Measurements from ENCODE around the gene ACAA2.

Gene ACAA2

DNA sequence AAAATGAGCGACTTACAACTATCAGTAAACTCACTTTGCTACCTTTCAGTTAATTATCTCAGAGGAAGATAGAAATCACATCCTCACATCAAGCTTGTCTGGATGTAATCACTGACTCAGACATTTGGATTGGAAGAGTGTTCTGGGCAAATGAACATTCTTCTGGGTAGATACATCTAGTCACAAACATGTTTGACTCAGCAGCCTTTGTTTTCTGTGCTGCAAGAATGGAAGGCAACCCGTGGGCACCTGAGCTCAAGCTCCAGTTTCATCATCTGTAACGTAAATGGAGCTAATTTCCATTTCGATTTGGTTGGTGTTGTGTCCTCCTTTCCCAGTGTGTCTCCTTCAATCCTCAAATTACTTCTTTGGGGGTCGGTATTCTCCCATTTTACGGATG, 58.5 kb downstream of the ACAA2 start:
- DNase-seq (ENCODE audit: low spot score): no peak
- TF ChIP-seq, protein P1, sequence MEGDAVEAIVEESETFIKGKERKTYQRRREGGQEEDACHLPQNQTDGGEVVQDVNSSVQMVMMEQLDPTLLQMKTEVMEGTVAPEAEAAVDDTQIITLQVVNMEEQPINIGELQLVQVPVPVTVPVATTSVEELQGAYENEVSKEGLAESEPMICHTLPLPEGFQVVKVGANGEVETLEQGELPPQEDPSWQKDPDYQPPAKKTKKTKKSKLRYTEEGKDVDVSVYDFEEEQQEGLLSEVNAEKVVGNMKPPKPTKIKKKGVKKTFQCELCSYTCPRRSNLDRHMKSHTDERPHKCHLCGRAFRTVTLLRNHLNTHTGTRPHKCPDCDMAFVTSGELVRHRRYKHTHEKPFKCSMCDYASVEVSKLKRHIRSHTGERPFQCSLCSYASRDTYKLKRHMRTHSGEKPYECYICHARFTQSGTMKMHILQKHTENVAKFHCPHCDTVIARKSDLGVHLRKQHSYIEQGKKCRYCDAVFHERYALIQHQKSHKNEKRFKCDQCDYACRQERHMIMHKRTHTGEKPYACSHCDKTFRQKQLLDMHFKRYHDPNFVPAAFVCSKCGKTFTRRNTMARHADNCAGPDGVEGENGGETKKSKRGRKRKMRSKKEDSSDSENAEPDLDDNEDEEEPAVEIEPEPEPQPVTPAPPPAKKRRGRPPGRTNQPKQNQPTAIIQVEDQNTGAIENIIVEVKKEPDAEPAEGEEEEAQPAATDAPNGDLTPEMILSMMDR (conservative IDR thresholded peaks at IDR 0.05; ENCODE audit: low read depth): no peak
- ChIA-PET POLR2A (ENCODE audit: low non-redundant PET) (no interaction called here), CTCF (interaction anchor here (0.6 kb wide), 1 partner anchor 1302 kb away, joined by 4 read pairs; no protein-coding TSS in a partner anchor)
- no peak overlapping the region for H3K27ac ChIP-seq

DNA sequence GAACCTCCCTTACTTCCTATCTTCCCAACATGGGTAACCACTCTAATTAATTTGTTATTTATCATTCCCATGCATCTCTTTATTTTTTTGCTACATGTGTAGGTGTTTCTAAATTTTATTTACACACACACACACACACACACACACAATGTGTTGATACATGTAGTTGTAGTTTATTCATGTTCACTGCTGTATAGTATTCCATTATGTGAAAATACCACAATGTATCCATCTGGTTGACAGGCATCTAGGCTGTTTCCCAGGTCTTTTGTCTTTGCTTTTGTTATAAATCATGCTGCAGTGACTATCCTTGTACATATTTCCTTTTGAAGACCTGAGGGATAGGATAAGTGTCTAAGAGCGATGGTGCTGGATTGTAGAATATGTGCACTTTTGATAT, 59.7 kb downstream of the ACAA2 start:
- POLR2A ChIA-PET (ENCODE audit: low non-redundant PET): no interaction called here
- TF ChIP-seq, protein P1 (conservative IDR thresholded peaks at IDR 0.05; ENCODE audit: low read depth): no peak
- H3K27ac ChIP-seq: no peak overlapping the region
- CTCF ChIA-PET: no interaction called here
- DNase-seq (ENCODE audit: low spot score): no peak

DNA sequence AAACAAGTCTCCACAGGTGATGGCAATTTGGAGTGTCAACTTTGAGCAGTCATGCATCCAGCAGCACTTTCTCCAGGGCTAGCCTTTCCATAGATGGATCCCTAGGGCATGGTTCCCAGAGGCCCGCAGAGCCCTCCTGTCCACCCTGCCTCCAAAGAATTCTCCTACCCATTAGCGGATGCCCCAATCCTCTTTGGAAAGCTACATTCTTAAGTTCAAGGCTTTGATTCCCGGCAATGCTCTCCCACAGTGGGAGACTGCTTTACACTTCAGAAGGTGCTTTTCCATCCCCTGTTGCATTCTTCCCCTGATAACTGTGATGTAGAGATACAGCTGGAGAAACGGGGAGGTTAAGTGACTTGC, 61.3 kb downstream of the ACAA2 start:
- ChIA-PET POLR2A (ENCODE audit: low non-redundant PET) (no interaction called here), CTCF (no interaction called here)
- TF ChIP-seq, protein P1 (conservative IDR thresholded peaks at IDR 0.05; ENCODE audit: low read depth): no peak
- DNase-seq (ENCODE audit: low spot score): no peak
- no peak overlapping the region for H3K27ac ChIP-seq

DNA sequence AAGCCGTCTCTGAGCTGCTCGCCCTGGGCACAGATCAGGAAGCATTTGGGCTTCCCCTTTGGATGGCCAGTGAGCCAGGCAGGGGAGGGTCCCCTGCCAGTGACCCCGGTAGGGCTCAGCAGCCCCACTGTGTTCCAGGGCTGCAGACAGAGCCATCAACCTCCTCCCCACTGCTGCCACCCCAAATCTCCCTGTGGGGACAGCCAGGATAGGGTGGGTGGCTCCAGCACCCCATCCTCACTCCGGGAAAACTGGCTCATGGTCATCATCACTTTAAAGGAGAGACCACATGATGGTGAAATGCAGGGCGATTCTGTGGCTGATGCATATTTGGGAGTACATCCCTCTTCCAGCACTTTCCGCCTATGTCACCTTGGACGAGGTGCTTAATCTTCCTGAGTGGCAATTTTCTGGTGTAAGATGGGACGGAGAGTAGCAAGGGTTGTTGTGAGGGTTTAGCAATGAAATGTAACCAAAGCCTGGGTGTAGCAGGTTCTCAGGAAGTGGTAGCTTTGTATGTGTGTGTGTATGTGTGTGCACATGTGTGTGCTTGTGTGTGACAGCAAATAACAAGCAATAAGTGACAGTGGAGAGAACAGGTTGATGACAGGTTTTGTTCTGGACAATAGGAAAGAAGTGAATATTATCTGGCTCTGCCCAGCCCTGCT, 61.8 kb downstream of the ACAA2 start:
- ChIA-PET CTCF (no interaction called here), POLR2A (ENCODE audit: low non-redundant PET) (no interaction called here)
- no peak for DNase-seq (ENCODE audit: low spot score)
- H3K27ac ChIP-seq: no peak overlapping the region
- TF ChIP-seq, protein P1 (conservative IDR thresholded peaks at IDR 0.05; ENCODE audit: low read depth): no peak

DNA sequence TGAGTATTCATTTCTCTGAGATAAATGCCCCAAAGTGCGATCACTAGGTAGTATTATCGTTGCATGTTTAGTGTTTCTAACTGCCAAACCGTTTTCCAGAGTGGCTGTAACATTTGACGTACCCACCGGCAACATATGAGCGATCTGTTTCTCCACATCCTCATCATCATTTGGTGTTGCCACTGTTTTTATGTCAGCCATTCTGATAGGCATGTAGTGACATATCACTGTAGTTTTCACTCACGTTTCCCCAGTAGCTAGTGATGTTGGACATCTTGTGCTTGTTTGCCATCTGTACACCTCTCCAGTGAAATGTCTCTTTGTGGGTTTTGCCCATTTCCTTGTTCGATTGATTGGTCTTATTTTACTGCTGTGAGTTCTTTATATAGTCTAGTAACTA, 63.8 kb downstream of the ACAA2 start:
- TF ChIP-seq, protein P1 (conservative IDR thresholded peaks at IDR 0.05; ENCODE audit: low read depth): no peak
- CTCF ChIA-PET: no interaction called here
- POLR2A ChIA-PET (ENCODE audit: low non-redundant PET): no interaction called here
- no peak for DNase-seq (ENCODE audit: low spot score)
- no peak overlapping the region for H3K27ac ChIP-seq

DNA sequence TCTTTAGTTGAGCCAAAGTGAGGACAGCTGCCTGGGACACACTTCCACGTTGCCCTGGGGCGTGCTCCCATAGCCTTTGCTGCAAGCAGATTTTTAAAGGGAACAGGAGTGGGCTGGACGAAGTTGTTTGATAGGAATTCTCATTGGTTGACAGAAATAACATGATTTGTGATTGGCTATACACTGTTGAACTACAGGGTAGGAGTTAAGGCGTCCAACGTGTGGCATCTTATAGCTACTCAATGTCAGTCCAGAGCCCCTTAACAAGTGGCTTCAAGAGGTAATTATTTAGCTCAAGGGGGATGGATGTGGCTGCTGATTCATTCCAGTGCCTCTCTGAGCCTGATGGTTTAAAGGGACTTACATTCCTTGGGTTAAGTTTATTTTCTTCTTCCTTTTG, 65.5 kb downstream of the ACAA2 start:
- no peak for DNase-seq (ENCODE audit: low spot score)
- TF ChIP-seq, protein P1 (conservative IDR thresholded peaks at IDR 0.05; ENCODE audit: low read depth): no peak
- no peak overlapping the region for H3K27ac ChIP-seq
- ChIA-PET CTCF (interaction anchor here (0.6 kb wide), 1 partner anchor 145 kb away, joined by 5 read pairs; no protein-coding TSS in a partner anchor), POLR2A (ENCODE audit: low non-redundant PET) (no interaction called here)

All from RWPE1 (cell line).